Measurements from ENCODE around the gene RNF144B. TPM values are rescaled to one million over a fixed set of nuclear protein-coding genes. Genes with fewer than 3 reads are reported as not detected.

Gene RNF144B
- total RNA-seq, 1 donor from 2014 or later: 14.1 TPM

- DNase-seq: peak; percentile 41
- Histone ChIP-seq H3K9me3 (replicated peaks) (no peaks in the 10 kb centered on the region), H3K4me3 (no peak overlapping the region), H3K27ac (replicated peaks) (peak overlapping the region; percentile 57), H3K36me3 (no peaks in the 10 kb centered on the region), H3K4me1 (peaks cover 13% of the 10 kb centered on the region), H3K27me3 (ENCODE audit: low read depth) (no peaks in the 10 kb centered on the region)
- no peak for TF ChIP-seq CTCF (IDR thresholded peaks at IDR 0.05; ENCODE audit: borderline replicate concordance)
- intact Hi-C loops (cut with micrococcal nuclease): no loop called here
Observed at GRCh38 chr6:18501663-18502013, 114.5 kb downstream of the RNF144B start.

GRCh38 chr6:18503206-18503592, 116.0 kb downstream of the RNF144B start:
- Histone ChIP-seq H3K9me3 (replicated peaks) (no peaks in the 10 kb centered on the region), H3K36me3 (no peaks in the 10 kb centered on the region), H3K27ac (replicated peaks) (peak overlapping the region; percentile 49), H3K4me1 (peaks cover 13% of the 10 kb centered on the region), H3K27me3 (ENCODE audit: low read depth) (no peaks in the 10 kb centered on the region), H3K4me3 (peak overlapping the region; percentile 58)
- intact Hi-C loops (cut with micrococcal nuclease): no loop called here
- no peak for TF ChIP-seq CTCF (IDR thresholded peaks at IDR 0.05; ENCODE audit: borderline replicate concordance)
- no peak for DNase-seq

GRCh38 chr6:18503593-18504231, 116.6 kb downstream of the RNF144B start:
- intact Hi-C loops (cut with micrococcal nuclease): loop anchor here (2.0 kb wide), 1 partner anchor 179 kb away; no protein-coding TSS in a partner anchor
- H3K27ac ChIP-seq (replicated peaks): peak overlapping the region; percentile 49
- peak overlapping the region; percentile 58 for H3K4me3 ChIP-seq
- H3K9me3 ChIP-seq (replicated peaks): no peaks in the 10 kb centered on the region
- peak; percentile 92 for TF ChIP-seq CTCF (IDR thresholded peaks at IDR 0.05; ENCODE audit: borderline replicate concordance)
- peaks cover 13% of the 10 kb centered on the region for H3K4me1 ChIP-seq
- no peaks in the 10 kb centered on the region for H3K27me3 ChIP-seq (ENCODE audit: low read depth)
- DNase-seq: peak; percentile 20
- H3K36me3 ChIP-seq: no peaks in the 10 kb centered on the region

- Histone ChIP-seq H3K36me3 (no peaks in the 10 kb centered on the region), H3K27ac (replicated peaks) (no peak overlapping the region)
Observed at GRCh38 chr6:18504232-18504596, 117.1 kb downstream of the RNF144B start.

GRCh38 chr6:18506382-18507017, 119.3 kb downstream of the RNF144B start:
- peaks cover 7% of the 10 kb centered on the region for H3K4me1 ChIP-seq
- H3K27me3 ChIP-seq (ENCODE audit: low read depth): no peaks in the 10 kb centered on the region
- H3K27ac ChIP-seq (replicated peaks): no peak overlapping the region
- H3K4me3 ChIP-seq: no peak overlapping the region
- no peak for DNase-seq
- intact Hi-C loops (cut with micrococcal nuclease): no loop called here
- H3K36me3 ChIP-seq: no peaks in the 10 kb centered on the region
- no peak for TF ChIP-seq CTCF (IDR thresholded peaks at IDR 0.05; ENCODE audit: borderline replicate concordance)
- no peaks in the 10 kb centered on the region for H3K9me3 ChIP-seq (replicated peaks)

More at GRCh38 chr6:18504232-18504596, 117.1 kb downstream of the RNF144B start:
- intact Hi-C loops (cut with micrococcal nuclease): loop anchor here (2.0 kb wide), 1 partner anchor 179 kb away; no protein-coding TSS in a partner anchor
- Histone ChIP-seq H3K4me1 (peaks cover 13% of the 10 kb centered on the region), H3K4me3 (peak overlapping the region; percentile 58), H3K27me3 (ENCODE audit: low read depth) (no peaks in the 10 kb centered on the region), H3K9me3 (replicated peaks) (no peaks in the 10 kb centered on the region)
- no peak for TF ChIP-seq CTCF (IDR thresholded peaks at IDR 0.05; ENCODE audit: borderline replicate concordance)
- no peak for DNase-seq

Measured in left ventricle myocardium inferior (tissue), 1 donor.